ENCODE measurements around the gene VAV3. TPM values are rescaled to one million over a fixed set of nuclear protein-coding genes. Genes with fewer than 3 reads are reported as not detected.
"Not testable (repeated sequence)": the region's sequence is repeated elsewhere in the genome, so short reads cannot be mapped to it uniquely, and the experiment has no call there.

The VAV3 gene
- total RNA-seq, 1 donor from 2014 or later = 25.8 TPM

DNA sequence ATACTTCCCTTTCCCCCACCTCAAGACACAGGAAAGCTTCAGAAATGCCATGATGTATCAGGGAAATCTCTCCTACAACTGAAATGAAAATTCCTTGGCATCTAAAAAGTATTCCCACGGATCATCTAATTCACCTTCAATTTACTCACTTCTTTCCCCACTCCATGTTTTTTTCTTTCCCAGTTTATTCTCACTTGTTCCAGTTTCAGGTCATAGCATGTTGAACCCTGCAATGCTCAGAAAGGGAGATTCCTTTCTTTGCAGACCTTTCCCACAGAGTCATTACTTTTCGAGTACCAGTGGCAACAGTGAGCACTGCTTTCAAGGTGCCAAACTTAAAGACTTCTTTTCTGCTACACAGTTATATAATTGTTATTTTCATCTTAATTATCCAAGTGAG, 305.0 kb downstream of the VAV3 start:
- Mint-ChIP-seq H3K4me3 (ENCODE audit: unreplicated experiment) (no peak overlapping the region), H3K4me1 (ENCODE audit: low read depth, unreplicated experiment) (no peaks in the 10 kb centered on the region), H3K9me3 (ENCODE audit: unreplicated experiment) (no peaks in the 10 kb centered on the region), H3K27me3 (ENCODE audit: unreplicated experiment) (no peaks in the 10 kb centered on the region), H3K27ac (ENCODE audit: unreplicated experiment) (no peak overlapping the region), H3K36me3 (ENCODE audit: unreplicated experiment) (no peaks in the 10 kb centered on the region)
- DNase-seq = no peak
- TF ChIP-seq, protein P1, sequence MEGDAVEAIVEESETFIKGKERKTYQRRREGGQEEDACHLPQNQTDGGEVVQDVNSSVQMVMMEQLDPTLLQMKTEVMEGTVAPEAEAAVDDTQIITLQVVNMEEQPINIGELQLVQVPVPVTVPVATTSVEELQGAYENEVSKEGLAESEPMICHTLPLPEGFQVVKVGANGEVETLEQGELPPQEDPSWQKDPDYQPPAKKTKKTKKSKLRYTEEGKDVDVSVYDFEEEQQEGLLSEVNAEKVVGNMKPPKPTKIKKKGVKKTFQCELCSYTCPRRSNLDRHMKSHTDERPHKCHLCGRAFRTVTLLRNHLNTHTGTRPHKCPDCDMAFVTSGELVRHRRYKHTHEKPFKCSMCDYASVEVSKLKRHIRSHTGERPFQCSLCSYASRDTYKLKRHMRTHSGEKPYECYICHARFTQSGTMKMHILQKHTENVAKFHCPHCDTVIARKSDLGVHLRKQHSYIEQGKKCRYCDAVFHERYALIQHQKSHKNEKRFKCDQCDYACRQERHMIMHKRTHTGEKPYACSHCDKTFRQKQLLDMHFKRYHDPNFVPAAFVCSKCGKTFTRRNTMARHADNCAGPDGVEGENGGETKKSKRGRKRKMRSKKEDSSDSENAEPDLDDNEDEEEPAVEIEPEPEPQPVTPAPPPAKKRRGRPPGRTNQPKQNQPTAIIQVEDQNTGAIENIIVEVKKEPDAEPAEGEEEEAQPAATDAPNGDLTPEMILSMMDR (IDR thresholded peaks at IDR 0.05; ENCODE audit: partially characterized antibody, unreplicated experiment) = no peak

DNA sequence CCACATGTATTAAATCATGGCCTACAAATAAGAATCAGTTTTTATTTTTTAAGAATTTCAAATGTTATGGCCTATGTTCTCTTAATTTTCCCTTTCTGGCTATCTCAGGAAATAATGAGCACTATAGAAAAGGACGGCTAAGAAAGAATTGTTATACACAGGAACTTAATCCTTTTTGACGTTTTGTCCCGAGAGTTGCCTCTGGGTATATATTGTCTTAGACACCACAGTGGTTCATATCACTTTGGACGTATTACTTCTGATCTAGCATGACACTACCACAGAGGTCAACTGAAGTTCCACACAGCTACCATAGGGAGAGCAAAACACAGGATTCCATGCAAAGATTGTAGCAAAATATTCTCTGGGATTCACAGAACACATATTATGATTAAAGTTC, 307.6 kb downstream of the VAV3 start:
- H3K4me1 Mint-ChIP-seq (ENCODE audit: low read depth, unreplicated experiment) = peaks cover 2% of the 10 kb centered on the region
- no peak overlapping the region for H3K4me3 Mint-ChIP-seq (ENCODE audit: unreplicated experiment)
- no peak for DNase-seq
- TF ChIP-seq, protein P1 (IDR thresholded peaks at IDR 0.05; ENCODE audit: partially characterized antibody, unreplicated experiment) = no peak
- H3K27ac Mint-ChIP-seq (ENCODE audit: unreplicated experiment) = no peak overlapping the region
- no peaks in the 10 kb centered on the region for H3K9me3 Mint-ChIP-seq (ENCODE audit: unreplicated experiment)
- H3K27me3 Mint-ChIP-seq (ENCODE audit: unreplicated experiment) = no peaks in the 10 kb centered on the region
- H3K36me3 Mint-ChIP-seq (ENCODE audit: unreplicated experiment) = no peaks in the 10 kb centered on the region

DNA sequence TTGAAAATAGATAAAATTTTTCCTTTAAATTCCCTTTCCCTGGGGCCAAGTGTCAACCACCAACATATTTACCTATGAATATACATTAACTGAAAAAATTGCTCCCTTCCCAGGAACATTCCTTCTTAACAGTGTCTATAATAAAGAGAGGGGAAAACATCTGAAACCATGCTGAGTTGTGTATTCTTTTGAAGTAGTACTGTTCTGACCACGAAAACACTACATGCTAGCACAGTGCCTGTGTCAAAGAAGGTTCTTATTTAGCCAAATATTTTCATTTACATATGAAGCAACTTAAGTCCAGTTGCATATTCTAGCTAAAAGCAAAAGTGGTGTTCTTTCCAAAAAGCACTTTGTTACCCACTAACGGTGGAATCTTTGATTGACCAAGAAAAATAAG, 311.2 kb downstream of the VAV3 start:
- DNase-seq = no peak
- H3K27me3 Mint-ChIP-seq (ENCODE audit: unreplicated experiment) = no peaks in the 10 kb centered on the region
- TF ChIP-seq, protein P1 (IDR thresholded peaks at IDR 0.05; ENCODE audit: partially characterized antibody, unreplicated experiment) = no peak
- no peak overlapping the region for H3K4me3 Mint-ChIP-seq (ENCODE audit: unreplicated experiment)
- no peaks in the 10 kb centered on the region for H3K36me3 Mint-ChIP-seq (ENCODE audit: unreplicated experiment)
- H3K4me1 Mint-ChIP-seq (ENCODE audit: low read depth, unreplicated experiment) = peaks cover 2% of the 10 kb centered on the region
- H3K27ac Mint-ChIP-seq (ENCODE audit: unreplicated experiment) = no peak overlapping the region
- no peaks in the 10 kb centered on the region for H3K9me3 Mint-ChIP-seq (ENCODE audit: unreplicated experiment)

DNA sequence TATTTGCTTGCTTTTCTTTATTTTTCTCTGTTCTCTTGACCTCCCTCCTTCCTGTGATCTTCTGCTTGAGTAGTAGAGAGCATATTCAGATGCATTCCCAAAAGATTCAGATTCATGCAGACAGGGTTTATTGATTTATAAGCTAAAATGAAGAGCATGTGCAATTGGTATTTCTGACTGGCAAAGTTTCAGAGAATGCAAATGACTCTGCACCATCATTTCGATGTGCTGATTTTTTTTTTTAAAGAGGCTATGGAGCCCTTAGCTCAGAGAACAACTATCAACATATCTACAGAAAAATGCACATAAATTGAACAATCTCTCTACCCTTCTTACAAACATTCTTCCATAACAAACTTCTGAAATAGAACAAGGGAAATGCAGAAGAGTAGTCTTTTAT, 312.0 kb downstream of the VAV3 start:
- no peak for DNase-seq
- Mint-ChIP-seq H3K27ac (ENCODE audit: unreplicated experiment) (no peak overlapping the region), H3K27me3 (ENCODE audit: unreplicated experiment) (no peaks in the 10 kb centered on the region), H3K36me3 (ENCODE audit: unreplicated experiment) (no peaks in the 10 kb centered on the region), H3K9me3 (ENCODE audit: unreplicated experiment) (no peaks in the 10 kb centered on the region), H3K4me3 (ENCODE audit: unreplicated experiment) (no peak overlapping the region), H3K4me1 (ENCODE audit: low read depth, unreplicated experiment) (peaks cover 2% of the 10 kb centered on the region)
- TF ChIP-seq, protein P1 (IDR thresholded peaks at IDR 0.05; ENCODE audit: partially characterized antibody, unreplicated experiment) = no peak

- H3K27me3 Mint-ChIP-seq (ENCODE audit: unreplicated experiment); H3K9me3 Mint-ChIP-seq (ENCODE audit: unreplicated experiment); H3K4me1 Mint-ChIP-seq (ENCODE audit: low read depth, unreplicated experiment); H3K27ac Mint-ChIP-seq (ENCODE audit: unreplicated experiment); H3K36me3 Mint-ChIP-seq (ENCODE audit: unreplicated experiment); DNase-seq; H3K4me3 Mint-ChIP-seq (ENCODE audit: unreplicated experiment): not testable (repeated sequence)
Measured at GRCh38 chr1:107650825-107651224, 314.2 kb downstream of the VAV3 start.

GRCh38 chr1:107649023-107649422, 316.0 kb downstream of the VAV3 start:
- TF ChIP-seq, protein P1 (IDR thresholded peaks at IDR 0.05; ENCODE audit: partially characterized antibody, unreplicated experiment) = no peak
- no peak for DNase-seq
- Mint-ChIP-seq H3K27me3 (ENCODE audit: unreplicated experiment) (no peaks in the 10 kb centered on the region), H3K36me3 (ENCODE audit: unreplicated experiment) (no peaks in the 10 kb centered on the region), H3K4me3 (ENCODE audit: unreplicated experiment) (no peak overlapping the region), H3K27ac (ENCODE audit: unreplicated experiment) (no peak overlapping the region), H3K4me1 (ENCODE audit: low read depth, unreplicated experiment) (peaks cover 2% of the 10 kb centered on the region), H3K9me3 (ENCODE audit: unreplicated experiment) (no peaks in the 10 kb centered on the region)
